Transverse colon (tissue), 4 donors: ENCODE data around the gene INPPL1.

Experiments
- CTCF ChIP-seq, 5 experiments: fragments of 200-600 bp in 3 of 5; fragments of 450-650 bp in 2 of 5; sonication (generic) in 3 of 5; IDR thresholded peaks; 1 replicate in 2 of 5; 2 replicates in 3 of 5; pipeline ENCODE4 v1.5.1; 2016 to 2017; ENCODE audit warnings: antibody characterized with exemption in 5 of 5, inconsistent platforms in 3 of 5, mild to moderate bottlenecking in 2 of 5, moderate library complexity in 1 of 5
- EP300 ChIP-seq: sonication (generic); formaldehyde crosslinking; IDR thresholded peaks from one replicate; pipeline ENCODE4 v1.6.1; 2017; ENCODE audit warnings: antibody characterized with exemption, low read depth
- POLR2A ChIP-seq: fragments of 450-650 bp; IDR thresholded peaks from one replicate; pipeline ENCODE4 v1.6.1; 2016; ENCODE audit warnings: antibody characterized with exemption, mild to moderate bottlenecking, moderate library complexity
- POLR2AphosphoS5 ChIP-seq, 3 donors: sonication (generic); formaldehyde crosslinking; IDR thresholded peaks; one replicate each; pipeline ENCODE4 v1.6.1; 2016; ENCODE audit warnings: antibody characterized with exemption in 3 of 3

GRCh38 chr11:72224564-72225410, at the start of gene INPPL1:
- TF ChIP-seq POLR2A = no peak
- TF ChIP-seq CTCF (IDR thresholded peaks at IDR 0.05) = no peak
- no peak for TF ChIP-seq EP300
- TF ChIP-seq POLR2AphosphoS5 (IDR thresholded peaks at IDR 0.05) = no peak
